WI38 (cell line): Measurements from ENCODE around the gene CNTROB.

Experiments
- H3K4me3 ChIP-seq: 2 replicates; pipeline ENCODE4 v1.5.1; 2011; ENCODE audit warnings: low read depth, mild to moderate bottlenecking, control low read depth, low read length
- TF ChIP-seq, protein P1 (sequence below): IDR thresholded peaks from 2 replicates; pipeline ENCODE4 v1.5.1; 2012; ENCODE audit warnings: low read depth, mild to moderate bottlenecking, control low read depth, low read length

CNTROB gene

GRCh38 chr17:7977805-7978204 is 45.8 kb downstream of the CNTROB start:
- TF ChIP-seq, protein P1, sequence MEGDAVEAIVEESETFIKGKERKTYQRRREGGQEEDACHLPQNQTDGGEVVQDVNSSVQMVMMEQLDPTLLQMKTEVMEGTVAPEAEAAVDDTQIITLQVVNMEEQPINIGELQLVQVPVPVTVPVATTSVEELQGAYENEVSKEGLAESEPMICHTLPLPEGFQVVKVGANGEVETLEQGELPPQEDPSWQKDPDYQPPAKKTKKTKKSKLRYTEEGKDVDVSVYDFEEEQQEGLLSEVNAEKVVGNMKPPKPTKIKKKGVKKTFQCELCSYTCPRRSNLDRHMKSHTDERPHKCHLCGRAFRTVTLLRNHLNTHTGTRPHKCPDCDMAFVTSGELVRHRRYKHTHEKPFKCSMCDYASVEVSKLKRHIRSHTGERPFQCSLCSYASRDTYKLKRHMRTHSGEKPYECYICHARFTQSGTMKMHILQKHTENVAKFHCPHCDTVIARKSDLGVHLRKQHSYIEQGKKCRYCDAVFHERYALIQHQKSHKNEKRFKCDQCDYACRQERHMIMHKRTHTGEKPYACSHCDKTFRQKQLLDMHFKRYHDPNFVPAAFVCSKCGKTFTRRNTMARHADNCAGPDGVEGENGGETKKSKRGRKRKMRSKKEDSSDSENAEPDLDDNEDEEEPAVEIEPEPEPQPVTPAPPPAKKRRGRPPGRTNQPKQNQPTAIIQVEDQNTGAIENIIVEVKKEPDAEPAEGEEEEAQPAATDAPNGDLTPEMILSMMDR = no peak
- no peak overlapping the region for H3K4me3 ChIP-seq

GRCh38 chr17:7982173-7982572 is 50.2 kb downstream of the CNTROB start:
- H3K4me3 ChIP-seq = no peak overlapping the region
- TF ChIP-seq, protein P1 = no peak

DNA sequence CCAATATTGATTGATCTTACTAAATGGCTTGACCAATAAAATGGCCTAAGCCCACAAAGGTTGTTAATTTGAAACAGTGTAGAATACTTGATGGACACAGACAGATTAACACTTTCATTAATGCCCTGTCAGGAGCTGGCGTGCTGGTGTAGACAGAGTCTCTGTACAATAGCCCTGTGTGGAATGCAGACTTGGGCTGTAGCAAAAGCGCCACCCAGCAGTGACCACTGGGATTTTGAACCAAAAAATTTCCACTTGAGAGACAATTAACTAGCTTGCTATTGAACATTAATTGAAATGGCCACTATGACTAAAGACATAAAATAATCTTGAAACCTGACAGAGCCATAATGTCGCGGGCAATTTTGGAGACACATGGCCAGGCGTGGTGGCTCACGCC is 50.7 kb downstream of the CNTROB start:
- TF ChIP-seq, protein P1 = no peak
- H3K4me3 ChIP-seq = no peak overlapping the region

DNA sequence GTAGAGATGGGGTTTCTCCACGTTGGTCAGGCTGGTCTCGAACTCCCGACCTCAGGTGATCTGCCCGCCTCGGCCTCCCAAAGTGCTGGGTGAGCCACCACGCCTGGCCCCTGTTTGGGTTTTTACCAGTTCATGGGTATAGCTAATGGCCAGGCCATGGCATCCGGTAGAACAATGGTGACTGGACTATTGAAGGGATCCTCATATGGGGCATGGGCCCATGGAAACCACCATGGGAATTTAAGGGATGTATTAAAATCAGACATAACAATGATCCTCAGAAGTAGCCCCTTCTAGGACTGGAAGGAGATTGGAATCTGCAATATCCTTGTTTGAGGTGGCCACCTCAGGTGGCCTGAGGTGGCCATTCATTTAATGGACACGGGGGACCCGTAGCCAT is 52.9 kb downstream of the CNTROB start:
- TF ChIP-seq, protein P1 = no peak
- no peak overlapping the region for H3K4me3 ChIP-seq

DNA sequence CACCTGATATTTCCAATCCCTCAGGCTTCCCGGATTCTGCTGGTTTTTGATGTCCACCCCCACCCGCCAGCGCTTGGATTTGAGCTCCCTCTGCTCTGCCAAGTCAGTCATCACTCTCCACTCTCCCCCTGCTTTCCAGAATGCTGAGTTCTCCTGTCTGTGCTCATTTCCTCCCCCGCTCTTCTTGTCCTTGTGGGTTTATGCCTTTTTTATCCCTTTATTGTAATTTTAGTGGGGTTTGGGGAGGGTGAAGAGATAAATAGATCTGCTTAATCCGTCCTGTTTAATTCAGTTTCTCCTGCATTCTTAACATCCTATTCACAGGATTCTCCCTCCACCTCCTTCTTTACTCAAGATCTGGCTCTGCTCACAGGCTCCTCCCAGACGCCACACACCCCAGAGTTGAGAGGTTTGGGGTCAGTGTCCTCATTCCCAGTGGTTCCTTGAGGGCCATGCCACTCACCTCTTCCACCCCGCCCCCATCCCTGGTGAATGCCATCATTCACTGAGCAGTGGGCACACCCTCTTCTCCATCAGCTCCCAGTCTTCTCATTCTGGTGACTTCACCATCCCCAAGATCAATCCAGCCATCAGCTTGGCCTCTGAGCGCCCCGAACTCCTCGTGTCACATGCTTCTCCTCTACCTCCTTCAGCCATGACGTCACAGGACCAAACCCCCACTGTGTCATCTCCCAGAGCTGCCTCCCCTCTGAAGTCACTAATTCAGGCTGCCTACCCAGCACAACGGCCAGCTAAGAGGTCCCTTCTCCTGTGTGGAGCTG is 55.3 kb downstream of the CNTROB start:
- TF ChIP-seq, protein P1 = no peak
- H3K4me3 ChIP-seq = no peak overlapping the region

DNA sequence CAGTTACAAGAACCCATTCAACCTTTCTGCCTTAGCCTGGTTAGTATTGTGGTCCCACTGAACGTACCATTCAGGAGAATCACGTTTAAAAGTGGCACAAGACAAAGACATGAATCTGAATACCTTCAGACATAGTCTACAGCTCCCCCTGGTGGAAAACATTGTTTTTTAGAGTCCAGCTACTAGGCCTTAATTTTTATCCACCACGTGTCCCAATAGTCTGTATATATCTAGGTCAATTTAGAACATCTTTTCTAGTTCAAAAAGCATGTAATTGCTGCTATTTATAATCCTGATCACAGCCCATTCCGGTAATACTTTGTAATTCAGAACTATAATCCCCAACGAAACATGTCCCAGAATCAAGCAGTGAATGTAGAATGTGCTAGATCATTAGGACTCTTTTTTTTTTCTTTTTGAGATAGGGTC is 56.8 kb downstream of the CNTROB start:
- no peak overlapping the region for H3K4me3 ChIP-seq
- TF ChIP-seq, protein P1 = peak; percentile 28; the same call in 1 of the 2 replicates

DNA sequence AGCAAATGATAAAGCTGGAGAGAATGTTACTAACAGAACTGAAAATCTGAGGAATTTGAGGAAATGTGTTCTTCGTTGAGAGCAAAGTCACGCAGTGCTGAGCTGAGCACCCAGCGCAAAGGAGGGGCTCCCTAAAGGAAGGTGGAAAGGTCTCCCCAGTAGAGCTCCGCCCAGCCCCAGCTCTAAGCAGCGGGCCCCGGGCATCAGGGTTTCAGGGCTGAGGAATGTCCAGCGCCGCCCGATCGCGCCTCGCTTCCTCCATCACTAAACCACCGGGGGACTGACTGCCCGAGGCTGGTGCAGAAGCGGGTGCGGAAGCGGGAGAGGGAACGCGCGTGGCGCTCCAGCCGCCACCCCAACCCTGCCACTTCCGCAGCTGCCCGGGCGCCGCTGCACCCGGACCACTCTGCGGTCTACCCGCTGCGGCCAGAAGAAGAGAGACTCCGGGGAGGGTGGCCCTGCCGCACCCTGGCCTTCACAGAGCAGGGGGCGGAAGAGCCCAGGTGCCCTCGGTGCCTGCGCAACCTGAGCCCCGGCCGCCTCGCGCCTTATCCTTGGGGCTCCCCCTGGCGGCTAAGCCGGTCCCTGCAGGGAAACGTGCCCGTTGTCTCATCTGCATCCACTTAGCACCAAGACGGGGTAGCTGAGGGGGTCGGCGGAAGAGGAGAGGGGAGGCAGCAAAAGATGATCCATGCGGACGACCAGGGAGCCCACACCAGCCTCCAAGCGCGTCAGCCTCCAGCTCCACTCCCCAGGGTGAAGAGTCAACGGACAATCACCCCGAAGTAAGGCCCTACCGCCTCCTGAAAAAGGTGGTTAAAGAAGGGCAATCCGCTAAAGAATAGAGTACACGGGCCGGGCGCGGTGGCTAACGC is 58.0 kb downstream of the CNTROB start:
- peak overlapping the region; percentile 64 for H3K4me3 ChIP-seq
- TF ChIP-seq, protein P1 = peak; percentile 94
